ENCODE measurements around the gene CD8B2. TPM values are rescaled to one million over a fixed set of nuclear protein-coding genes. Genes with fewer than 3 reads are reported as not detected.
"Not testable (repeated sequence)": the region's sequence is repeated elsewhere in the genome, so short reads cannot be mapped to it uniquely, and the experiment has no call there.

CD8B2 gene
- total RNA-seq (2021; ENCODE audit: unreplicated experiment) (not detected), Bru-seq, nascent RNA (not detected), BruChase-seq, experiment 1, labeled RNA remaining after a 2-hour chase (not detected), BruChase-seq, experiment 2, labeled RNA remaining after a 6-hour chase (not detected)
- polyA plus RNA-seq (2012; ENCODE audit: insufficient read length): not detected
- long read RNA-seq: 0 reads

DNA sequence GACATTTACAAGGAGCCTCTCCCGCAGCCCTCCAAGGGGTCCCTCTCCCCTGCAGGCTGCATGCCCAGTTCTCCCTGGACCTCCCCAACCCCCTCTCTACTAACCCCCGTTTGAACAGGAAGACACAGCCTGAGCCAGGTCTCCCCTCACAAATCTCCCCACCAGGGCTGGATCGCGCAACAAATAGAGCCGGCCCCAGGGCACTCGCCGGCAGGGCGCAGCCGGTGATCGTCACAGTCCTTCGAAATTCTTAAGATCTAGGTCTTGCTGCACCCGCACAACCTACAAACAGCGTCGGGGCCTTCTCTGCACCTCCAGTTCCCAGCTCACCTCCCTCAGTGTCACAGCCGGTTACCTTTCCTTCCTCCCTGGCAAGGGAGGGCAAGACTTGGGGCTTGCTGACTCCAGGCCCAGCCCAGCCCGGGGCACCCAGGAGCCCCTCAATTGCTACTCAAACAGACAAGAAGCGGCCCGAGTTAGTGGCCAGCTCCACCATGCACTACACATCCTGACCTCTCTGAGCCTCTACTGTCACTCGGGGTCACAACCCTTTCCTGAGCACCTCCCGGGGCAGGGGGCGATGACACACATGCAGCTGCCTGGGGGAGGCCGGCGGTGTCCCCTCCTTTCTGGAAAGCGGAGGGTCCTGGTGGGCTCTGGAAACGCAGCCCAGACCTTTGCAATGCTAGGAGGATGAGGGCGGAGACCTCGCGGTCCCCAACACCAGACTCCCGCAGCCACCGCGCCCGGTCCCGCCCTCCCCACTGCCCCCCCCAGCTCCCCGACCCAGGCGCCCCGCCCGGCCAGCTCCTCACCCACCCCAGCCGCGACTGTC, at the start of gene CD8B2:
Gene CD8B2, plus strand, starts transcription at position 814 of the 835 bp plus-strand sequence. CDS start 63 bp downstream, outside the sequence.
- BruUV-seq (replicated peaks); POLR2A ChIA-PET; H3K4me1 ChIP-seq (ENCODE audit: control insufficient read depth, insufficient read depth, low read length); DNase-seq (ENCODE audit: low read depth, low spot score); H3K4me3 ChIP-seq (ENCODE audit: low read depth in 2 of 2, low read length in 2 of 2); in situ Hi-C loops (cut with HindIII; ENCODE audit: low pct_unique_long_range_greater_than_20kb, low sequenced_read_pairs); H3K36me3 ChIP-seq (ENCODE audit: control insufficient read depth, insufficient read depth, low read length); ATAC-seq; CTCF ChIA-PET; intact Hi-C loops (cut with micrococcal nuclease; ENCODE audit: unreplicated experiment); H3K27ac ChIP-seq (ENCODE audit: low read length); H3K9me3 ChIP-seq (ENCODE audit: control insufficient read depth, insufficient read depth, low read depth, low read length); H3K27me3 ChIP-seq (ENCODE audit: control insufficient read depth, insufficient read depth, low read length): not testable (repeated sequence)

DNA sequence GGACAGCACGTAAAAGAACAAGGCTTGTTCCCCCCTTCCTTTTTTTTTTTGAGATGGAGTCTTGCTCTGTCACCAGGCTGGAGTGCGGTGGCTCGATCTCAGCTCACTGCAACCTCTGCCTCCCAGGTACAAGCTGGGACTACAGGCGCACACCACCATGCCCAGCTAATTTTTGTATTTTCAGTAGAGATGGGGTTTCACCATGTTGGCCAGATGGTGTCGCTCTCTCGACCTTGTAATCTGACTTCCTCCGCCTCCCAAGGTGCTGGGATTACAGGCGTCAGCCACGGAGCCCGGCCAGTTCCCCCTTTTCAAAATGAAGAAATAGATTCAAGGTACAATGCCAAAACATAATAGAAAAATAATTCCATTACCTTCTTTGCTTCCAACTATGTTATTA, 25.3 kb upstream of the CD8B2 start:
- H3K4me3 ChIP-seq (ENCODE audit: low read depth in 2 of 2, low read length in 2 of 2); H3K4me1 ChIP-seq (ENCODE audit: control insufficient read depth, insufficient read depth, low read length); BruUV-seq (replicated peaks); POLR2A ChIA-PET; H3K27me3 ChIP-seq (ENCODE audit: control insufficient read depth, insufficient read depth, low read length); in situ Hi-C loops (cut with HindIII; ENCODE audit: low pct_unique_long_range_greater_than_20kb, low sequenced_read_pairs); CTCF ChIA-PET; H3K27ac ChIP-seq (ENCODE audit: low read length); intact Hi-C loops (cut with micrococcal nuclease; ENCODE audit: unreplicated experiment); DNase-seq (ENCODE audit: low read depth, low spot score); H3K36me3 ChIP-seq (ENCODE audit: control insufficient read depth, insufficient read depth, low read length); H3K9me3 ChIP-seq (ENCODE audit: control insufficient read depth, insufficient read depth, low read depth, low read length); ATAC-seq: not testable (repeated sequence)
- TF ChIP-seq, protein P1, sequence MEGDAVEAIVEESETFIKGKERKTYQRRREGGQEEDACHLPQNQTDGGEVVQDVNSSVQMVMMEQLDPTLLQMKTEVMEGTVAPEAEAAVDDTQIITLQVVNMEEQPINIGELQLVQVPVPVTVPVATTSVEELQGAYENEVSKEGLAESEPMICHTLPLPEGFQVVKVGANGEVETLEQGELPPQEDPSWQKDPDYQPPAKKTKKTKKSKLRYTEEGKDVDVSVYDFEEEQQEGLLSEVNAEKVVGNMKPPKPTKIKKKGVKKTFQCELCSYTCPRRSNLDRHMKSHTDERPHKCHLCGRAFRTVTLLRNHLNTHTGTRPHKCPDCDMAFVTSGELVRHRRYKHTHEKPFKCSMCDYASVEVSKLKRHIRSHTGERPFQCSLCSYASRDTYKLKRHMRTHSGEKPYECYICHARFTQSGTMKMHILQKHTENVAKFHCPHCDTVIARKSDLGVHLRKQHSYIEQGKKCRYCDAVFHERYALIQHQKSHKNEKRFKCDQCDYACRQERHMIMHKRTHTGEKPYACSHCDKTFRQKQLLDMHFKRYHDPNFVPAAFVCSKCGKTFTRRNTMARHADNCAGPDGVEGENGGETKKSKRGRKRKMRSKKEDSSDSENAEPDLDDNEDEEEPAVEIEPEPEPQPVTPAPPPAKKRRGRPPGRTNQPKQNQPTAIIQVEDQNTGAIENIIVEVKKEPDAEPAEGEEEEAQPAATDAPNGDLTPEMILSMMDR (IDR thresholded peaks at IDR 0.05): peak; percentile 57

DNA sequence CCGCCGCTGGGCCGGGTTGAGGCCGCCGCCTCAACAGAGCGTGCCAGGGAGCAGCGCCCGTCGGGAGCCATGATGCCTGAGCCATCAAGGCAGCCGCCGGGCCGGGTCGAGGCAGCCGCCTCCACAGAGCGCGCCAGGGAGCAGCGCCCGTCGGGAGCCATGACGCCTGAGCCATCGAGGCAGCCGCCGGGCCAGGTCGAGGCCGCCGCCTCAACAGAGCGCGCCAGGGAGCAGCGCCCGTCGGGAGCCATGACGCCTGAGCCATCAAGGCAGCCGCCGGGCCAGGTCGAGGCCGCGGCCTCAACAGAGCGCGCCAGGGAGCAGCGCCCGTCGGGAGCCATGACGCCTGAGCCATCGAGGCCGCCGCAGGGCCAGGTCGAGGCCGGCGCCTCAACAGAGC, 19.6 kb upstream of the CD8B2 start:
- H3K4me1 ChIP-seq (ENCODE audit: control insufficient read depth, insufficient read depth, low read length); in situ Hi-C loops (cut with HindIII; ENCODE audit: low pct_unique_long_range_greater_than_20kb, low sequenced_read_pairs); DNase-seq (ENCODE audit: low read depth, low spot score); intact Hi-C loops (cut with micrococcal nuclease; ENCODE audit: unreplicated experiment); ATAC-seq; H3K27ac ChIP-seq (ENCODE audit: low read length); BruUV-seq (replicated peaks); H3K9me3 ChIP-seq (ENCODE audit: control insufficient read depth, insufficient read depth, low read depth, low read length); H3K36me3 ChIP-seq (ENCODE audit: control insufficient read depth, insufficient read depth, low read length); POLR2A ChIA-PET; H3K4me3 ChIP-seq (ENCODE audit: low read depth in 2 of 2, low read length in 2 of 2); CTCF ChIA-PET; H3K27me3 ChIP-seq (ENCODE audit: control insufficient read depth, insufficient read depth, low read length): not testable (repeated sequence)

DNA sequence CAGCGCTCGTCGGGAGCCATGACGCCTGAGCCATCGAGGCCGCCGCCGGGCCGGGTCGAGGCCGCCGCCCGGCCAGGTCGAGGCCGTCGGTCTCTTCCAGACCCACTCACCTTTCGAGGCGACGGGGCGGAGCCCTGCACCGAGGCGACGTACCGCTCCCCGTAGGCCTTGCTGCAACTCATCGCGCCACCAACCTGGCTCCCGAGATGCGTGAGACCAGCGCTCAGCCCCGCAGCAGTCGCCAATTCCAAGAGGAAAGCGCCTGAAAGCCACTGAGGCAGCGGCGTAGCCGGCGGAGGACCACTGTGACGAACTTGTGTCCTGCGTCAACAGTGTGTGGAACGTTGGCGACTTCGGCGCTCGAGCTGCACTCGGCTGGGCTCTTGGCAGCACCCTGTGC, 19.1 kb upstream of the CD8B2 start, which contains the start of gene RGPD3:
Gene RGPD3, minus strand, starts transcription at position 307 of the 400 bp plus-strand sequence. Its CDS starts 125 bp downstream, at position 182.
- DNase-seq (ENCODE audit: low read depth, low spot score); POLR2A ChIA-PET; H3K4me1 ChIP-seq (ENCODE audit: control insufficient read depth, insufficient read depth, low read length); H3K9me3 ChIP-seq (ENCODE audit: control insufficient read depth, insufficient read depth, low read depth, low read length); H3K27ac ChIP-seq (ENCODE audit: low read length); H3K27me3 ChIP-seq (ENCODE audit: control insufficient read depth, insufficient read depth, low read length); H3K36me3 ChIP-seq (ENCODE audit: control insufficient read depth, insufficient read depth, low read length); ATAC-seq; intact Hi-C loops (cut with micrococcal nuclease; ENCODE audit: unreplicated experiment); BruUV-seq (replicated peaks); CTCF ChIA-PET; H3K4me3 ChIP-seq (ENCODE audit: low read depth in 2 of 2, low read length in 2 of 2); in situ Hi-C loops (cut with HindIII; ENCODE audit: low pct_unique_long_range_greater_than_20kb, low sequenced_read_pairs): not testable (repeated sequence)

All from Panc1 (cell line).